ENCODE measurements around the gene TMEM207.

Gene TMEM207

GRCh38 chr3:190444576-190445145 is 5.0 kb downstream of the TMEM207 start:
- DNase-seq (ENCODE audit: low spot score): no peak

DNA sequence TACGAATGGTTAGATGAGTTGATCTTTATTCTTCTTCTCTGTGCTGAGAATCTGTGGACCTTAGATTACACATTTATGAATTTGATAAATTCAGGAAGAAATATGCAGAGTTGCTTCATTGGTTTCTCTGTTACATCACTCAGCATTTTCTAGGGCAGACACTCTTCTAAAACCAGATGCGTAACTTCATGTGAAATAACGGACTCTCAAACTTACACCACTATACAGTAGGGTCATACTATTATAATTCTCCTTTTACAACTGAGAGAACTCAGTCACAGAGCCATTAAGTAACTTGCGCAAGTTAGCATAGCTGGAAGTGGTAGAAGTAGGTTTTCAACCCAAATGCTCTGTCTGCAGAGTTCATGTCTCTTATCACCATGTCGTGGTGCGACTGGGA is 5.7 kb downstream of the TMEM207 start:
- DNase-seq (ENCODE audit: low spot score): no peak

- DNase-seq (ENCODE audit: low spot score): no peak
Observed at GRCh38 chr3:190443257-190443656, 6.4 kb downstream of the TMEM207 start.

DNA sequence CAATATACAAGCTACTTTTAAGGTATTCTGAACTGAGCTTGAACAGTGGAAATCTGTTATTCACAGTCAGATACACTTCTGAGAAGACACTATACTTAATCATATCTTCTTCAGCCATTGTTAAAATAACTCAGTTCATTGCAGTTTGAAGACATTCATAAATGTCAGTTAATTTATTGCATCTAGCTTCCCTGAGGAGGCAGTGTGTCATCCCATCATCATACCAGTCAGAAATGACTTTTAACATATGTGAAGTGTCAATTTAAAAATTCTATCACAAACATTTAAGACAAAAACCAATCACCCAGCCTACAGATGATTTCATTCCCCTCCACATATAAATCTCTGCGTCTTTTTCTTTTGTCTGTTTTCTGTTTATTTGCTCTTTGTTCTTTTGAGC is 7.5 kb downstream of the TMEM207 start:
- no peak for DNase-seq (ENCODE audit: low spot score)

GRCh38 chr3:190436331-190436730 is 13.4 kb downstream of the TMEM207 start:
- DNase-seq (ENCODE audit: low spot score): no peak

GRCh38 chr3:190435618-190436017 is 14.1 kb downstream of the TMEM207 start:
- peak; percentile 67 for DNase-seq (ENCODE audit: low spot score)

DNA sequence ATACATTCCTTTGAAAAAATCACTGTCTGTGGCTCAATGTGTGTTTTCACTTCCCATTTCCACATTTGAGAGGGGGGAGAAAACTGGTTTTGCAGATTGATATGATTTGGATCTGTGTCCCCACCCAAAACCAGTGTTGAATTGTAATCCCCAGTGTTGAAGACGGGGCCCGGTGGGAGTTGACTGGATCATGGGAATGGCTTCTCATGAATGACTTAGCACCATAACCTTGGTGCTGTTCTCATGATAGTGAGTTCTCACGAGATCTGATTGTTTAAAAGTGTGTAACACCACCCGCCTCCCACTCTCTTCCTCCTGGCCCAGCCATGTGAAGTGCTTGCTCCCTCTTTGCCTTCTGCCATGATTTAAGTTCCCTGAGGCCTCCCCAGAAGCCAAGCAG is 16.1 kb downstream of the TMEM207 start:
- no peak for DNase-seq (ENCODE audit: low spot score)

DNA sequence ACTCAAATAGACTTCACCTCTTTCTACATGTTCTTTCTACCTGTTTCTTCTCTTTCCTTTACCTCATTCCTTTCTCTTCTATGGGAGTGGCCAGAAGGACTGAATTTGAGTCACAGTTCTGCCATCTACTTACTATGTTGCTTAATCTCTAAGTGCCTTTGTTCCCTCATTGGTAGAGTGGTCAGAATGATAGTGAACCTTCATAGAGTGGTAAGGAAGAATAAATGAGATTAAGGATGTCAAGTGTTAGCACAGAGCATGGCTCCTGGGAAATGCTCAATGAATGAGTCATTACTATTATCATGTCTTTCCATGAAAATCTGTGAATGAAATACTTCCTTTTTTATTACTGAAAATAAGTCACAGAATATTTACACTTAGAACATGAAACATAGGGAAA is 17.5 kb downstream of the TMEM207 start:
- DNase-seq (ENCODE audit: low spot score): no peak

DNA sequence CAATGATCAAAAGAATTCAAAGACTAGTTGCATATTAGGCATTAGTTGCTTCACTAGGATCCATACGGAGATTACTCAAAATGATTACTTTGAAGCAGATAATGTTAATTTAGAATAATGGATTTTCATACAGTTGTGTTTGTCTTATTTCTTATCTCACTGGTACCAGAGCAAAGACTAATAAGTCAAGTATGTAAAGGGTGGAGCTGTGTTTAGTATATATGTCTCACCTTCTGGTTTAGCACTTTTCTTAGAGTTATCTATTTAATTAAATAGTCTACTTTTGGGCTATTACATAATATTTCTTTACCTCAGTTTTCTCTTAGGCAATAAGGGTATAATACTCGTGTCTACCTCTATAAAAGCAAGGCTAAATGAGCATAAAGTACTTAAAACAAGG is 18.8 kb downstream of the TMEM207 start:
- DNase-seq (ENCODE audit: low spot score): no peak

GRCh38 chr3:190429681-190430080 is 20.0 kb downstream of the TMEM207 start:
- no peak for DNase-seq (ENCODE audit: low spot score)

DNA sequence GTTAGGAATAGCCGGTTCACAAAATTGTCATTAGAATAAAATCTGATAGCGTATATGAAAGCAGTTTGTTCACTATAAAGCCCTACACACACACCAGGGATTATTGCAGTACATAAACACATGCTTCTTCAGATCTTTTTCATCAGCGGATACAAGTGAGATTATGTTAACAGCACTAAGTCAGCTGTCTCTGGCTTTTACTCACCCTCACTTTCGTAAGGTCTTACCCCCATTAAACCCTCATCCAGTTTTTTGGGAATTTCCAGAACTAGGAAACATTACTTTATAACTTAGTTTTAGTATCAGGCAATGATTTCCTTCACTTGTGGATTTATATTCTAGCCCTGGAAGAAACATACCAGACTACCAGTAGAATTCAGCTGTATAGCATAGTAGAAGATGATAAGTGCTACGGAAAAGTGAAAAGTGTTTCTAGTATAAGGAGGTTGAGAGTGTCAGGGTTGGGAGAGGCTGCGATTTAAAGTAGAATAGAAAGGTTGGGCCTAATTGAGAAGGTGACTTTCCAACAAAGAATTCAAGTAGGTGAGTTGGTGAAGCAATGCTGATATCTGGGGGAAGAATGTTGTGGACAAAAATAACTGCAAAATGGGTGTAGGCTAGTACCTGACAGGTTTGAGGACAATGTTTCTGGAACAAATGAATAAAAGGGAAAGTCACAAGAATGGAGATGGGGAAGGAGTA is 22.7 kb downstream of the TMEM207 start:
- DNase-seq (ENCODE audit: low spot score): no peak

GRCh38 chr3:190425833-190426232 is 23.9 kb downstream of the TMEM207 start:
- DNase-seq (ENCODE audit: low spot score): no peak

DNA sequence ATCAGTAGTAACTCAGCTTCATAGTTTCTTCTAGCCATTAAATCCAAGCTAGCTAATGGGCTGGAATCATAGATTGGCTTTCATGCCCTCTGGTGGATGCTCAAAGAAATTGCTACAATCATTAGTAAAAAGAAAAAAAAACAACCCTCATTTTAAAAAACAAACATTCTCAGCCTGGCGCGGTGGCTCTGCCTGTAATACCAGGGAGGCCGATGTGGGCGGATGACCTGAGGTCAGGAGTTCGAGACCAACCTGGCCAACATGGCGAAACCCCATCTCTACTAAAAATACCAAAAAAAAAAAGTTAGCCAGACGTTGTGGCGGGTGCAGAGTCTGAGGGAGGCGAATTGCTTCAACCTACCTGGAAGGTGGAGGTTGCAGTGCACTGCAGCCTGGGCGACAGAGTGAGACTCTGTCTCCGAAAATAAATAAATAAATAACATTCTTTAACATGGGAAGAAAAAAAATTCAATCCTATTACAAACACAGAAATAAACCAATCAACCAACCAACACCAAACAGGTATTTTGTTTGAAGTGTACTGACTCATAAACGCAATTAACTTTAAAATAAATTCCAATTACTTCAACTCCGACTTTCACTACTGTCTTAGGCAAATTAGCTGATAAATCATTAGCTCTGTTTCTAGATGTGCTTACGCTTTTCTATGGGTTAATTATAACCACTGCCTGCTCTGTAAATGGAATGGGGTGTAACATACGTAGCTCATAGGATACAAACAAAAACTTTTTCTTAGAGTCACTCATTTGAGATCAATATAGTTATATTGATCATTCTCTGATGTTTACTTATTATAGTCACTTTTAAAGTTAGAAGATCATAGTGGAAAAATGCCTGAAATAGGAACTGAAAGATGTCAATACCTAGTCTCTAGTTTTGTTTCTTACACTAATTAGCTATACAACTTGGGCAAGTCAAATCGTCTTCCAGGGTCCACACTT is 24.9 kb downstream of the TMEM207 start:
- DNase-seq (ENCODE audit: low spot score): peak; percentile 88

- DNase-seq (ENCODE audit: low spot score): no peak
Observed at GRCh38 chr3:190424108-190424477, 25.6 kb downstream of the TMEM207 start.

- DNase-seq (ENCODE audit: low spot score): no peak
Observed at GRCh38 chr3:190414297-190414696, 35.4 kb downstream of the TMEM207 start.

- no peak for DNase-seq (ENCODE audit: low spot score)
Observed at GRCh38 chr3:190404715-190405114, 45.0 kb downstream of the TMEM207 start.

- DNase-seq (ENCODE audit: low spot score): no peak
Observed at GRCh38 chr3:190401963-190402362, 47.7 kb downstream of the TMEM207 start.

DNA sequence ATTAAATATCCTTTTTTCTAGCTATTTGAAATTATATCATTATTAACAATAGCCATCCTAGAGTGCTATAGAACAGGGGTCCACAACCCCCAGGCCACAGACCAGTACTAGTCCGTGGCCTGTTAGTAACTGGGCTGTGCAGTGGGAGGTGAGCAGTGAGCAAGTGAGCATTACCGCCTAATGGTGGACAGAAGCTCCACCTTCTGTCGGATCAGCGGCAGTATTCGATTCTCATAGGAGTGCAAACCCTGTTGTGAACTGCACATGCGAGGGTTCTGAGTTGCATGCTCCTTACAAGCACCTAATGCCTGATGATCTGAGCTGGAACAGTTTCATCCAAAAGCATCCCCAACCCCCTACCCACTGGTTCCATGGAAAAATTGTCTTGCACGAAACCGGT is 50.0 kb downstream of the TMEM207 start:
- DNase-seq (ENCODE audit: low spot score): no peak

DNA sequence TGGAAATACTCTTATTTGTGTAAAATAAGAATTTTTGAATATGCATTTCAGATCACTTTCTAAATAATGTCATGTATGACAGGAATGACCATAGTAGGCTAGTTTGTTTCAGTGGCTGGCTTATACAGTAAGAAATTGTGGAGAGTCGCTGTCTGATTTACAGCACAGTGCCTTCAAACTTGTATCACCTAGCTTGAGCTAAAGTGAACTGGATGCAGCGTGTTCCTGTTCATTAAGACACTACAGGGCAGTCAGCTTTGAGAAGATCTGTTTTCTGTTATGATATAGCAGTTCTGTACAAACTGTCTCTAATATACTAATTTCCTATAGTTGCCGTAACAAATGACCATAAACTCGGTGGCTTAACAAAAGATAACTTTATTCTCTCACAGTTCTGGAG is 51.8 kb downstream of the TMEM207 start:
- no peak for DNase-seq (ENCODE audit: low spot score)

GRCh38 chr3:190396001-190396400 is 53.7 kb downstream of the TMEM207 start:
- no peak for DNase-seq (ENCODE audit: low spot score)

- no peak for DNase-seq (ENCODE audit: low spot score)
Observed at GRCh38 chr3:190388703-190389102, 61.0 kb downstream of the TMEM207 start.

DNA sequence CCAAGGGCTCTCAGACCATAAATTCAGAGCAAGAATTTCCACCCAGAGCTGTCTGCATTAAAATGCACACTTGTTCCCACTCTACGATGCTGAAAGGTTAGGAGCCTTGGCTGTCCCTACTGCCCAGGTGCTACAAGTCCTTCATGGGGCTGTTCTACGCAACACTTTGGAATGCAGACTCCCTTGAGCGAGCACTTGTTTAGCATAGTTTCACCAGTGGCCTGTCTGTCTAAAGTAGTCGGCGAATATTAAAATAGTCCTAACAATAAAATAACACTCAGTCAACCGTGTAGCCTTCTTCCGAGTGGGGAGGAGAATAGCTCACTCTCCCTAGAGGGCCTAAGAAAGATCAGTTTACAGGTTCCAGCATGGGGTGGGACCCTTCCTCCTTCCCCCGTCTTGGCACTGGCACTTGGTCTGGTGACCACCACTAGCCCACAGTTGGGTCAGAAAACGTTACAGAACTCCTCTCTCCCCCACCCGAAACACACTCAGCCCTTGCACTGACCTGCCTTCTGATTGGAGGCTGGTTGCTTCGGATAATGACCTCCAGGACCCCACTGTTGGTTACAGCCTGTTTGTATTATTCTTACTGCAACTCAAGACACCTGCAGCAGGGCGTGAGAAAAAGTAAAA is 62.0 kb downstream of the TMEM207 start, which contains the start of gene CLDN16:
TSS of gene CLDN16 (plus strand) at position 586 of the 636 bp plus-strand sequence. CDS start 167 bp downstream, outside the sequence.
- DNase-seq (ENCODE audit: low spot score): no peak

Data from SW480 (cell line).